ENCODE data around the gene PTK6.

GRCh38 chr20:63495167-63495720 is 41.9 kb downstream of the PTK6 start:
- TF ChIP-seq POLR2A (IDR thresholded peaks at IDR 0.05) (no peak), EP300 (IDR thresholded peaks at IDR 0.05) (no peak)
- TF ChIP-seq, protein P1, sequence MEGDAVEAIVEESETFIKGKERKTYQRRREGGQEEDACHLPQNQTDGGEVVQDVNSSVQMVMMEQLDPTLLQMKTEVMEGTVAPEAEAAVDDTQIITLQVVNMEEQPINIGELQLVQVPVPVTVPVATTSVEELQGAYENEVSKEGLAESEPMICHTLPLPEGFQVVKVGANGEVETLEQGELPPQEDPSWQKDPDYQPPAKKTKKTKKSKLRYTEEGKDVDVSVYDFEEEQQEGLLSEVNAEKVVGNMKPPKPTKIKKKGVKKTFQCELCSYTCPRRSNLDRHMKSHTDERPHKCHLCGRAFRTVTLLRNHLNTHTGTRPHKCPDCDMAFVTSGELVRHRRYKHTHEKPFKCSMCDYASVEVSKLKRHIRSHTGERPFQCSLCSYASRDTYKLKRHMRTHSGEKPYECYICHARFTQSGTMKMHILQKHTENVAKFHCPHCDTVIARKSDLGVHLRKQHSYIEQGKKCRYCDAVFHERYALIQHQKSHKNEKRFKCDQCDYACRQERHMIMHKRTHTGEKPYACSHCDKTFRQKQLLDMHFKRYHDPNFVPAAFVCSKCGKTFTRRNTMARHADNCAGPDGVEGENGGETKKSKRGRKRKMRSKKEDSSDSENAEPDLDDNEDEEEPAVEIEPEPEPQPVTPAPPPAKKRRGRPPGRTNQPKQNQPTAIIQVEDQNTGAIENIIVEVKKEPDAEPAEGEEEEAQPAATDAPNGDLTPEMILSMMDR (IDR thresholded peaks at IDR 0.05), result no peak
